ENCODE data around the gene MYLK.

DNA sequence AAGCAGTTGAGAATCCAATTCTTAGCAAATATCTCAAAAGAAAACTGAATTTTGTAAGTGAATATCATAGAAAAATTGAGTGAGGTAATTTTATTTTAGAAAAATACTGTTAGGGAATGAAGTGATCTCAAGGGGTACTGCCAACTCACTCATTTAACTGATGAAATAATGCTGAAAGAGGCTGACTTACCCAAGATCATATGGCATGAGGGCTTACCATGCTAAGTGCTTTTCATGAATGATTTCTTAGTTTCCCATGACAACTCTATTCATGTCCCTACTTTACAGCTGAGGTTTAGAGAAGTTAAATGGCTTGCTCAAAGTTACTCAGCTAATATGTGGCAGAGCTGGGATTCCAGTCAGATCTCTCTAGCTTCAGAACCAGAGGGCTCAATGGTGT, 46.3 kb upstream of the MYLK start:
- TF ChIP-seq, protein P1, sequence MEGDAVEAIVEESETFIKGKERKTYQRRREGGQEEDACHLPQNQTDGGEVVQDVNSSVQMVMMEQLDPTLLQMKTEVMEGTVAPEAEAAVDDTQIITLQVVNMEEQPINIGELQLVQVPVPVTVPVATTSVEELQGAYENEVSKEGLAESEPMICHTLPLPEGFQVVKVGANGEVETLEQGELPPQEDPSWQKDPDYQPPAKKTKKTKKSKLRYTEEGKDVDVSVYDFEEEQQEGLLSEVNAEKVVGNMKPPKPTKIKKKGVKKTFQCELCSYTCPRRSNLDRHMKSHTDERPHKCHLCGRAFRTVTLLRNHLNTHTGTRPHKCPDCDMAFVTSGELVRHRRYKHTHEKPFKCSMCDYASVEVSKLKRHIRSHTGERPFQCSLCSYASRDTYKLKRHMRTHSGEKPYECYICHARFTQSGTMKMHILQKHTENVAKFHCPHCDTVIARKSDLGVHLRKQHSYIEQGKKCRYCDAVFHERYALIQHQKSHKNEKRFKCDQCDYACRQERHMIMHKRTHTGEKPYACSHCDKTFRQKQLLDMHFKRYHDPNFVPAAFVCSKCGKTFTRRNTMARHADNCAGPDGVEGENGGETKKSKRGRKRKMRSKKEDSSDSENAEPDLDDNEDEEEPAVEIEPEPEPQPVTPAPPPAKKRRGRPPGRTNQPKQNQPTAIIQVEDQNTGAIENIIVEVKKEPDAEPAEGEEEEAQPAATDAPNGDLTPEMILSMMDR (IDR thresholded peaks at IDR 0.05): no peak
- no peak for TF ChIP-seq POLR2A (IDR thresholded peaks at IDR 0.05)

Data from lower leg skin (tissue), 3 donors.